Endothelial cell of umbilical vein (primary cell): ENCODE results near the gene SH3BP4. TPM values are rescaled to one million over a fixed set of nuclear protein-coding genes. Genes with fewer than 3 reads are reported as not detected.
A peak's percentile ranks its signal among the peaks of the same experiment; 100 is the strongest.

Source experiments
- BruUV-seq: library from RNA; stranded (reverse); fragments of 400-500 nt; replicated peaks from 2 replicates; lab custom pipeline; 2021; lab: Mats Ljungman, UMichigan
- CTCF ChIA-PET: fragments of 300-600, 350-600 bp; sonication (Branson Sonifier 250); formaldehyde crosslinking; loops from one replicate; lab custom pipeline; 2021; ENCODE audit warnings: antibody characterized with exemption, inconsistent platforms; lab: Charles Lee
- POLR2A ChIA-PET: fragments of 300-600, 350-600 bp; sonication (Branson Sonifier 250); formaldehyde crosslinking; loops from one replicate; lab custom pipeline; 2021; ENCODE audit warnings: antibody characterized with exemption, inconsistent platforms; lab: Charles Lee
- DNase-seq: peaks from one replicate; pipeline ENCODE4 v3.0.0-alpha.2; 2011; ENCODE audit warnings: low read depth, low spot score
- FAIRE-seq: peaks from 2 replicates; lab custom pipeline; 2011; peaks lifted over from hg19 to GRCh38; lab: Jason Lieb, UNC
- H2AFZ ChIP-seq: 2 replicates; pipeline ENCODE4 v1.6.0; 2012; ENCODE audit warnings: low read depth, low read length, control low read depth, inconsistent platforms
- H3K27ac ChIP-seq: 2 replicates; pipeline ENCODE4 v1.5.1; 2011; ENCODE audit warnings: low read depth, mild to moderate bottlenecking, control low read depth, low read length, moderate library complexity; ENCODE audit not compliant: insufficient read depth
- H3K27me3 ChIP-seq, 2 experiments: 2 replicates each; pipeline versions ENCODE4 v1.6.0 to v1.6.1; 2011; ENCODE audit warnings: low read length in 2 of 2, mixed read lengths in 1 of 2; ENCODE audit not compliant: control insufficient read depth in 2 of 2, insufficient read depth in 2 of 2
- H3K36me3 ChIP-seq, 2 experiments: 2 replicates in 1 of 2; 3 replicates in 1 of 2; pipeline ENCODE4 v1.5.1; 2011; ENCODE audit warnings: low read length in 2 of 2, mild to moderate bottlenecking in 1 of 2, moderate library complexity in 1 of 2; ENCODE audit not compliant: control insufficient read depth in 2 of 2, insufficient read depth in 2 of 2; ENCODE audit errors: extremely low read depth in 1 of 2
- H3K4me1 ChIP-seq: 3 replicates; pipeline ENCODE4 v1.5.1; 2011; ENCODE audit warnings: mild to moderate bottlenecking, low read length; ENCODE audit not compliant: control insufficient read depth, insufficient read depth; ENCODE audit errors: extremely low read depth
- H3K4me2 ChIP-seq: 2 replicates; pipeline ENCODE4 v1.6.1; 2011; ENCODE audit warnings: low read length, control low read depth, mixed read lengths; ENCODE audit not compliant: insufficient read depth
- H3K4me3 ChIP-seq, 3 experiments: fragments of 200-600 bp in 1 of 3; sonication (generic), shearing (Covaris generic) in 1 of 3; replicated peaks in 1 of 3; 2 replicates each; pipeline ENCODE4 v1.5.1; 2011 to 2016; ENCODE audit warnings: control low read depth in 3 of 3, low read length in 3 of 3, mild to moderate bottlenecking in 2 of 3, inconsistent platforms in 1 of 3, low read depth in 1 of 3, moderate library complexity in 1 of 3; ENCODE audit not compliant: insufficient read depth in 1 of 3
- H3K79me2 ChIP-seq: 2 replicates; pipeline ENCODE4 v1.6.0; 2012; ENCODE audit warnings: low read length, inconsistent platforms; ENCODE audit not compliant: control insufficient read depth, insufficient read depth
- H3K9ac ChIP-seq: replicated peaks from 2 replicates; pipeline ENCODE3; 2011; ENCODE audit warnings: low read length, control low read depth; ENCODE audit not compliant: insufficient read depth; ENCODE audit errors: extremely low read depth
- H3K9me1 ChIP-seq: replicated peaks from 3 replicates; pipeline ENCODE4 v1.6.0; 2011; ENCODE audit warnings: mild to moderate bottlenecking, low read length; ENCODE audit not compliant: control insufficient read depth, insufficient read depth; ENCODE audit errors: extremely low read depth
- H3K9me3 ChIP-seq: replicated peaks from 2 replicates; pipeline ENCODE4 v1.5.1; 2012; ENCODE audit warnings: low read length, inconsistent platforms; ENCODE audit not compliant: control insufficient read depth, insufficient read depth
- H4K20me1 ChIP-seq: replicated peaks from 2 replicates; pipeline ENCODE3; 2011; ENCODE audit warnings: mild to moderate bottlenecking, low read length; ENCODE audit not compliant: control insufficient read depth, insufficient read depth; ENCODE audit errors: extremely low read depth
- CTCF ChIP-seq, 2 donors: IDR thresholded peaks; 1 replicate in 1 of 2; 2 replicates in 1 of 2; pipeline ENCODE4 v1.5.1; 2011; ENCODE audit warnings: low read length in 2 of 2, mild to moderate bottlenecking in 2 of 2, moderate library complexity in 2 of 2, control low read depth in 1 of 2, inconsistent platforms in 1 of 2, low read depth in 1 of 2; ENCODE audit not compliant: insufficient read depth in 1 of 2; ENCODE audit errors: extremely low read depth in 1 of 2
- EZH2 ChIP-seq: IDR thresholded peaks from 2 replicates; pipeline ENCODE4 v1.6.1; 2012; ENCODE audit warnings: borderline replicate concordance, low read depth, mild to moderate bottlenecking, moderate library complexity, low read length, inconsistent platforms; ENCODE audit not compliant: severe bottlenecking
- FOS ChIP-seq: IDR thresholded peaks from 2 replicates; pipeline ENCODE4 v1.6.1; 2011; ENCODE audit warnings: mild to moderate bottlenecking, low read length, moderate library complexity, borderline replicate concordance; ENCODE audit not compliant: insufficient read depth
- GATA2 ChIP-seq: IDR thresholded peaks from 2 replicates; pipeline ENCODE4 v1.7.0; 2011; ENCODE audit warnings: low read depth, mild to moderate bottlenecking, moderate library complexity, mixed read lengths, low read length; ENCODE audit not compliant: insufficient read length, insufficient read depth
- JUN ChIP-seq: IDR thresholded peaks from 2 replicates; pipeline ENCODE4 v1.6.1; 2011; ENCODE audit warnings: borderline replicate concordance, low read depth; ENCODE audit not compliant: insufficient read length, insufficient read depth
- MAX ChIP-seq: IDR thresholded peaks from 2 replicates; pipeline ENCODE4 v1.6.1; 2011; ENCODE audit not compliant: insufficient read depth, insufficient read length
- MYC ChIP-seq: IDR thresholded peaks from one replicate; pipeline ENCODE4 v1.6.1; 2011; ENCODE audit warnings: mild to moderate bottlenecking, low read depth, low read length
- POLR2A ChIP-seq: IDR thresholded peaks from 2 replicates; pipeline ENCODE4 v1.6.1; 2012; ENCODE audit warnings: low read depth, mild to moderate bottlenecking, control low read depth, low read length
- POLR2AphosphoS5 ChIP-seq: IDR thresholded peaks from 2 replicates; pipeline ENCODE4 v1.6.1; 2012; ENCODE audit warnings: low read depth, mild to moderate bottlenecking, control low read depth, low read length, moderate library complexity; ENCODE audit not compliant: insufficient read depth
- dilution Hi-C: fragments of 300-500 bp; cut with MboI; formaldehyde crosslinking; loops from one replicate; pipeline ENCODE4 v1.15.0; 2019; ENCODE audit warnings: low sequenced_read_pairs; ENCODE audit not compliant: extremely low pct_ligation_motif_present
- intact Hi-C: fragments of 100-400 bp; cut with micrococcal nuclease; formaldehyde crosslinking; loops from one replicate; pipeline ENCODE4 v1.10.0; 2022
- polyA plus RNA-seq, 4 experiments: library from polyadenylated mRNA; depleted of rRNA in 3 of 4; stranded (reverse) in 3 of 4; unstranded in 1 of 4; fragments of >200 nt; gene quantifications; 2 replicates each; pipeline versions ENCODE4 v1.2.1 to v1.2.3, GENCODE V29; 2011 to 2012; ENCODE audit warnings: missing spikeins in 1 of 4
- total RNA-seq: library from RNA; stranded (reverse); gene quantifications from 2 replicates; pipeline ENCODE4 v1.2.3, GENCODE V29; 2021

SH3BP4 gene
- total and polyA plus RNA-seq, 2 donors (not counting 3 experiments of a cell fraction or from before 2014, with no cell fraction given), result 85.2 to 100.0 TPM

GRCh38 chr2:235006461-235006860 lies 54.6 kb downstream of the SH3BP4 start:
- FAIRE-seq (no peak), DNase-seq (no peak)
- ChIA-PET CTCF (interaction anchor here (0.7 to 1.3 kb wide), 3 partner anchors 9 to 48 kb away, joined by 3 to 4 read pairs (median 4); no protein-coding TSS in a partner anchor), POLR2A (interaction anchor here (0.6 kb wide), 1 partner anchor 60 kb away, joined by 3 read pairs; no protein-coding TSS in a partner anchor)
- TF ChIP-seq CTCF (IDR thresholded peaks at IDR 0.05; ENCODE audit: extremely low read depth in 1 of 2, insufficient read depth in 1 of 2, low read depth in 1 of 2, low read length in 2 of 2) (no peak), MAX (no peak), POLR2AphosphoS5 (no peak), POLR2A (no peak), JUN (no peak), EZH2 (no peak), MYC (no peak), FOS (no peak), GATA2 (no peak)
- Histone ChIP-seq H3K4me3 (no peak overlapping the region), H3K79me2 (peaks cover 98% of the 10 kb centered on the region), H3K9me3 (no peaks in the 10 kb centered on the region), H3K27ac (peak overlapping the region; percentile 43), H4K20me1 (peaks cover 3% of the 10 kb centered on the region), H3K9me1 (no peaks in the 10 kb centered on the region), H3K27me3 (no peaks in the 10 kb centered on the region), H3K4me1 (peaks cover 13% of the 10 kb centered on the region), H3K9ac (no peak overlapping the region), H3K4me2 (no peak overlapping the region), H2AFZ (no peak overlapping the region), H3K36me3 (peaks cover 5 to 10% of the 10 kb centered on the region in 2 experiments)
- dilution Hi-C loops, result no loop called here
- BruUV-seq, result no TSS peak
- intact Hi-C loops, result loop anchor here (1.0 kb wide), 1 partner anchor 45 kb away; no protein-coding TSS in a partner anchor
